Measurements from ENCODE around the gene HNRNPK. TPM values are rescaled to one million over a fixed set of nuclear protein-coding genes. Genes with fewer than 3 reads are reported as not detected.

Gene HNRNPK
- total and polyA plus RNA-seq, 2 experiments from 2014 or later, result 568 to 601 TPM

GRCh38 chr9:84002344-84002743 is 22.3 kb upstream of the HNRNPK start:
- Histone ChIP-seq H3K4me3 (no peak overlapping the region), H3K27ac (no peak overlapping the region), H3K4me1 (ENCODE audit: low read depth) (no peaks in the 10 kb centered on the region), H3K27me3 (no peaks in the 10 kb centered on the region), H3K36me3 (peaks cover 5% of the 10 kb centered on the region), H3K9me3 (ENCODE audit: low read depth) (no peaks in the 10 kb centered on the region)
- no peak for TF ChIP-seq CTCF (IDR thresholded peaks at IDR 0.05; ENCODE audit: low read depth, low read length)
- peak in 1 of 2 donors; percentile 25 for DNase-seq (ENCODE audit: low read depth in 1 of 2, low spot score in 1 of 2)

GRCh38 chr9:84001621-84002020 is 21.6 kb upstream of the HNRNPK start:
- no peak for DNase-seq (ENCODE audit: low read depth in 1 of 2, low spot score in 1 of 2)
- H3K4me3 ChIP-seq, result no peak overlapping the region
- peaks cover 2% of the 10 kb centered on the region for H3K4me1 ChIP-seq (ENCODE audit: low read depth)
- TF ChIP-seq CTCF (IDR thresholded peaks at IDR 0.05; ENCODE audit: low read depth, low read length), result no peak
- H3K27me3 ChIP-seq, result no peaks in the 10 kb centered on the region
- H3K36me3 ChIP-seq, result peaks cover 5% of the 10 kb centered on the region
- H3K9me3 ChIP-seq (ENCODE audit: low read depth), result no peaks in the 10 kb centered on the region
- H3K27ac ChIP-seq, result no peak overlapping the region

- peak in 1 of 2 donors; percentile 53 for DNase-seq (ENCODE audit: low read depth in 1 of 2, low spot score in 1 of 2)
- no peak overlapping the region for H3K27ac ChIP-seq
- no peak for TF ChIP-seq CTCF (IDR thresholded peaks at IDR 0.05; ENCODE audit: low read depth, low read length)
- peaks cover 5% of the 10 kb centered on the region for H3K36me3 ChIP-seq
- no peak overlapping the region for H3K4me3 ChIP-seq
- H3K4me1 ChIP-seq (ENCODE audit: low read depth), result peaks cover 15% of the 10 kb centered on the region
- H3K27me3 ChIP-seq, result no peaks in the 10 kb centered on the region
- H3K9me3 ChIP-seq (ENCODE audit: low read depth), result no peaks in the 10 kb centered on the region
These were observed 20.2 kb upstream of the HNRNPK start for GRCh38 chr9:84000186-84000585.

- H3K4me1 ChIP-seq (ENCODE audit: low read depth), result peaks cover 15% of the 10 kb centered on the region
- DNase-seq (ENCODE audit: low read depth in 1 of 2, low spot score in 1 of 2), result no peak
- TF ChIP-seq CTCF (IDR thresholded peaks at IDR 0.05; ENCODE audit: low read depth, low read length), result no peak
- no peaks in the 10 kb centered on the region for H3K27me3 ChIP-seq
- no peaks in the 10 kb centered on the region for H3K9me3 ChIP-seq (ENCODE audit: low read depth)
- no peak overlapping the region for H3K27ac ChIP-seq
- H3K36me3 ChIP-seq, result peaks cover 5% of the 10 kb centered on the region
- no peak overlapping the region for H3K4me3 ChIP-seq
These were observed 19.3 kb upstream of the HNRNPK start for GRCh38 chr9:83999141-83999918.

GRCh38 chr9:83996126-83996525 is 16.1 kb upstream of the HNRNPK start:
- peak in 1 of 2 donors; percentile 80 for DNase-seq (ENCODE audit: low read depth in 1 of 2, low spot score in 1 of 2)
- TF ChIP-seq CTCF (IDR thresholded peaks at IDR 0.05; ENCODE audit: low read depth, low read length), result no peak
- Histone ChIP-seq H3K9me3 (ENCODE audit: low read depth) (no peaks in the 10 kb centered on the region), H3K4me1 (ENCODE audit: low read depth) (peaks cover 18% of the 10 kb centered on the region), H3K36me3 (no peaks in the 10 kb centered on the region), H3K27ac (no peak overlapping the region), H3K27me3 (no peaks in the 10 kb centered on the region), H3K4me3 (no peak overlapping the region)

Data from cardiac muscle cell (in vitro differentiated cells and primary cell).